ENCODE results near the gene ARHGAP10. TPM values are rescaled to one million over a fixed set of nuclear protein-coding genes. Genes with fewer than 3 reads are reported as not detected.

The ARHGAP10 gene
- total RNA-seq, 2 experiments from 2014 or later, result 0.11 TPM; not detected in 1

GRCh38 chr4:147831551-147832171, 99.8 kb downstream of the ARHGAP10 start:
- no peak overlapping the region for H2AFZ ChIP-seq (ENCODE audit: low read length)
- H3K4me2 ChIP-seq (ENCODE audit: low read length), result no peak overlapping the region
- no TSS peak for BruUV-seq (replicated peaks)
- H3K27ac ChIP-seq (ENCODE audit: low read depth, low read length, poor library complexity, severe bottlenecking), result no peak overlapping the region
- H3K9me3 ChIP-seq (ENCODE audit: low read length), result no peaks in the 10 kb centered on the region
- H3K4me3 ChIP-seq (ENCODE audit: low read depth, low read length, poor library complexity, severe bottlenecking), result no peak overlapping the region
- intact Hi-C loops (cut with micrococcal nuclease; ENCODE audit: unreplicated experiment), result no loop called here
- no peak for DNase-seq (ENCODE audit: low spot score)
- no peaks in the 10 kb centered on the region for H3K79me2 ChIP-seq (ENCODE audit: insufficient read depth, low read depth, low read length)
- ChIA-PET CTCF (ENCODE audit: unreplicated experiment) (no interaction called here), POLR2A (no interaction called here)
- no peaks in the 10 kb centered on the region for H3K36me3 ChIP-seq (ENCODE audit: insufficient read depth, low read length)
- no peaks in the 10 kb centered on the region for H3K9me2 ChIP-seq (ENCODE audit: insufficient read depth, low read length)
- H3K4me1 ChIP-seq (ENCODE audit: insufficient read depth, low read length, poor library complexity, severe bottlenecking), result no peaks in the 10 kb centered on the region
- no peak for TF ChIP-seq EZH2phosphoT487 (IDR thresholded peaks at IDR 0.05; ENCODE audit: borderline replicate concordance, low read depth, low read length)
- TF ChIP-seq CTCF (conservative IDR thresholded peaks at IDR 0.05; ENCODE audit: low read length), result no peak
- no peaks in the 10 kb centered on the region for H4K20me1 ChIP-seq (ENCODE audit: insufficient read depth, low read length)

GRCh38 chr4:147833254-147833653, 101.4 kb downstream of the ARHGAP10 start:
- CTCF ChIA-PET (ENCODE audit: unreplicated experiment), result no interaction called here
- intact Hi-C loops (cut with micrococcal nuclease; ENCODE audit: unreplicated experiment), result no loop called here
- POLR2A ChIA-PET, result no interaction called here
- Histone ChIP-seq H3K4me2 (ENCODE audit: low read length) (no peak overlapping the region), H3K27ac (ENCODE audit: low read depth, low read length, poor library complexity, severe bottlenecking) (no peak overlapping the region), H3K4me1 (ENCODE audit: insufficient read depth, low read length, poor library complexity, severe bottlenecking) (no peaks in the 10 kb centered on the region), H3K4me3 (ENCODE audit: low read depth, low read length, poor library complexity, severe bottlenecking) (no peak overlapping the region), H3K9me3 (ENCODE audit: low read length) (no peaks in the 10 kb centered on the region), H3K36me3 (ENCODE audit: insufficient read depth, low read length) (no peaks in the 10 kb centered on the region), H2AFZ (ENCODE audit: low read length) (no peak overlapping the region), H3K9me2 (ENCODE audit: insufficient read depth, low read length) (no peaks in the 10 kb centered on the region), H4K20me1 (ENCODE audit: insufficient read depth, low read length) (no peaks in the 10 kb centered on the region), H3K79me2 (ENCODE audit: insufficient read depth, low read depth, low read length) (no peaks in the 10 kb centered on the region)
- BruUV-seq (replicated peaks), result no TSS peak
- no peak for DNase-seq (ENCODE audit: low spot score)
- TF ChIP-seq EZH2phosphoT487 (IDR thresholded peaks at IDR 0.05; ENCODE audit: borderline replicate concordance, low read depth, low read length), result no peak
- TF ChIP-seq CTCF (conservative IDR thresholded peaks at IDR 0.05; ENCODE audit: low read length), result no peak

- ChIA-PET POLR2A (no interaction called here), CTCF (ENCODE audit: unreplicated experiment) (no interaction called here)
- no peaks in the 10 kb centered on the region for H3K4me1 ChIP-seq (ENCODE audit: insufficient read depth, low read length, poor library complexity, severe bottlenecking)
- intact Hi-C loops (cut with micrococcal nuclease; ENCODE audit: unreplicated experiment), result no loop called here
- TF ChIP-seq EZH2phosphoT487 (IDR thresholded peaks at IDR 0.05; ENCODE audit: borderline replicate concordance, low read depth, low read length), result no peak
- TF ChIP-seq CTCF (conservative IDR thresholded peaks at IDR 0.05; ENCODE audit: low read length), result no peak
- H3K36me3 ChIP-seq (ENCODE audit: insufficient read depth, low read length), result no peaks in the 10 kb centered on the region
- no TSS peak for BruUV-seq (replicated peaks)
- H3K4me3 ChIP-seq (ENCODE audit: low read depth, low read length, poor library complexity, severe bottlenecking), result no peak overlapping the region
- DNase-seq (ENCODE audit: low spot score), result no peak
- H4K20me1 ChIP-seq (ENCODE audit: insufficient read depth, low read length), result no peaks in the 10 kb centered on the region
- no peak overlapping the region for H2AFZ ChIP-seq (ENCODE audit: low read length)
- H3K4me2 ChIP-seq (ENCODE audit: low read length), result no peak overlapping the region
- H3K27ac ChIP-seq (ENCODE audit: low read depth, low read length, poor library complexity, severe bottlenecking), result no peak overlapping the region
- H3K9me2 ChIP-seq (ENCODE audit: insufficient read depth, low read length), result no peaks in the 10 kb centered on the region
- no peaks in the 10 kb centered on the region for H3K79me2 ChIP-seq (ENCODE audit: insufficient read depth, low read depth, low read length)
- H3K9me3 ChIP-seq (ENCODE audit: low read length), result no peaks in the 10 kb centered on the region
Measured at GRCh38 chr4:147833741-147834140, 101.9 kb downstream of the ARHGAP10 start.
